IMR-90 (cell line): ENCODE measurements around the gene MRC2. TPM values are rescaled to one million over a fixed set of nuclear protein-coding genes. Genes with fewer than 3 reads are reported as not detected.

ENCODE experiments used
- ATAC-seq: fragments of 200-7000 bp; cut with Tn5 transposase; 2 replicates; pipeline ENCODE4 v1.9.1; 2020; ENCODE audit warnings: low read depth, mild to moderate bottlenecking, moderate library complexity
- BruUV-seq: library from RNA; stranded (reverse); fragments of 400-500 nt; replicated peaks from 2 replicates; lab custom pipeline; 2021; lab: Mats Ljungman, UMichigan
- CTCF ChIA-PET: fragments of 300-600 bp; formaldehyde crosslinking; extraction: SDS; loops from one replicate; lab custom pipeline; 2021; ENCODE audit warnings: antibody characterized with exemption; lab: Yijun Ruan, JAX
- POLR2A ChIA-PET: fragments of 300-600 bp; sonication (Branson Sonifier 250); formaldehyde crosslinking; loops from one replicate; lab custom pipeline; 2022; ENCODE audit warnings: antibody characterized with exemption; ENCODE audit not compliant: unreplicated experiment; lab: Charles Lee
- DNase-seq: peaks from one replicate; pipeline ENCODE4 v3.0.0; 2013
- H2AFZ ChIP-seq: replicated peaks from 2 replicates; pipeline ENCODE3; 2013; ENCODE audit warnings: low read length, mild to moderate bottlenecking; ENCODE audit not compliant: poor library complexity
- H2AK5ac ChIP-seq: 2 replicates; pipeline ENCODE4 v1.6.1; 2013; ENCODE audit warnings: low read depth, low read length, inconsistent platforms
- H2AK9ac ChIP-seq: replicated peaks from 2 replicates; pipeline ENCODE3; 2013; ENCODE audit warnings: mild to moderate bottlenecking, low read depth, low read length, moderate library complexity; ENCODE audit not compliant: poor library complexity
- H2BK120ac ChIP-seq: 2 replicates; pipeline ENCODE4 v1.6.1; 2013; ENCODE audit warnings: low read depth, low read length, inconsistent platforms
- H2BK15ac ChIP-seq: 3 replicates; pipeline ENCODE4 v1.6.1; 2013; ENCODE audit warnings: low read depth, low read length, inconsistent platforms
- H2BK20ac ChIP-seq: 2 replicates; pipeline ENCODE4 v1.6.1; 2013; ENCODE audit warnings: low read depth, mild to moderate bottlenecking, inconsistent platforms, low read length, moderate library complexity
- H2BK5ac ChIP-seq: 2 replicates; pipeline ENCODE4 v1.6.1; 2013; ENCODE audit warnings: mild to moderate bottlenecking, low read depth, low read length, inconsistent platforms; ENCODE audit not compliant: poor library complexity, severe bottlenecking
- H3K14ac ChIP-seq: replicated peaks from 2 replicates; pipeline ENCODE4 v1.6.1; 2013; ENCODE audit warnings: low read depth, low read length, inconsistent platforms
- H3K18ac ChIP-seq: 2 replicates; pipeline ENCODE4 v1.6.1; 2013; ENCODE audit warnings: low read depth, low read length, control low read depth
- H3K23ac ChIP-seq: 2 replicates; pipeline ENCODE4 v1.6.1; 2013; ENCODE audit warnings: low read depth, low read length, inconsistent platforms
- H3K27ac ChIP-seq: 2 replicates; pipeline ENCODE4 v1.5.1; 2013; ENCODE audit warnings: mild to moderate bottlenecking, control low read depth, low read length; ENCODE audit not compliant: insufficient read depth
- H3K27me3 ChIP-seq: 2 replicates; pipeline ENCODE4 v1.6.1; 2013; ENCODE audit warnings: low read length; ENCODE audit not compliant: control insufficient read depth, insufficient read depth
- H3K36me3 ChIP-seq: 2 replicates; pipeline ENCODE4 v1.6.1; 2013; ENCODE audit warnings: low read length, mixed read lengths; ENCODE audit not compliant: control insufficient read depth, insufficient read depth
- H3K4ac ChIP-seq: 2 replicates; pipeline ENCODE4 v1.6.1; 2013; ENCODE audit warnings: low read depth, low read length, inconsistent platforms
- H3K4me1 ChIP-seq: 2 replicates; pipeline ENCODE4 v1.6.1; 2013; ENCODE audit warnings: low read length, mixed read lengths; ENCODE audit not compliant: control insufficient read depth, insufficient read depth
- H3K4me2 ChIP-seq: 2 replicates; pipeline ENCODE4 v1.6.1; 2013; ENCODE audit warnings: low read depth, mild to moderate bottlenecking, control low read depth, low read length, moderate library complexity
- H3K4me3 ChIP-seq: 2 replicates; pipeline ENCODE4 v1.5.1; 2013; ENCODE audit warnings: low read depth, mild to moderate bottlenecking, control low read depth, low read length, moderate library complexity; ENCODE audit not compliant: insufficient read depth
- H3K56ac ChIP-seq: 2 replicates; pipeline ENCODE4 v1.6.1; 2013; ENCODE audit warnings: low read length, inconsistent platforms; ENCODE audit not compliant: insufficient read depth; ENCODE audit errors: extremely low read depth
- H3K79me1 ChIP-seq, 2 experiments: 2 replicates each; pipeline ENCODE4 v1.6.1; 2013; ENCODE audit warnings: low read length in 2 of 2, inconsistent platforms in 1 of 2, low read depth in 1 of 2
- H3K9ac ChIP-seq: 2 replicates; pipeline ENCODE4 v1.6.1; 2013; ENCODE audit warnings: low read depth, low read length, control low read depth
- H3K9me1 ChIP-seq: 2 replicates; pipeline ENCODE4 v1.6.1; 2013; ENCODE audit warnings: low read length, inconsistent platforms; ENCODE audit not compliant: insufficient read depth
- H3K9me3 ChIP-seq: 2 replicates; pipeline ENCODE4 v1.6.1; 2013; ENCODE audit warnings: low read length; ENCODE audit not compliant: control insufficient read depth, insufficient read depth
- H4K20me1 ChIP-seq: 2 replicates; pipeline ENCODE4 v1.6.1; 2013; ENCODE audit warnings: low read length, inconsistent platforms; ENCODE audit not compliant: insufficient read depth
- H4K5ac ChIP-seq: 2 replicates; pipeline ENCODE4 v1.6.1; 2013; ENCODE audit warnings: mild to moderate bottlenecking, low read depth, low read length, control low read depth
- H4K8ac ChIP-seq, 2 experiments: 2 replicates each; pipeline ENCODE4 v1.6.1; 2013; ENCODE audit warnings: low read depth in 2 of 2, low read length in 2 of 2, control low read depth in 1 of 2, inconsistent platforms in 1 of 2
- H4K91ac ChIP-seq: 2 replicates; pipeline ENCODE4 v1.6.1; 2013; ENCODE audit warnings: low read depth, low read length, inconsistent platforms; ENCODE audit not compliant: insufficient read depth
- CTCF ChIP-seq: conservative IDR thresholded peaks from 2 replicates; pipeline ENCODE4 v1.5.1; 2012; ENCODE audit warnings: mild to moderate bottlenecking, low read depth, low read length, improper control_type of control experiment
- WGBS, 2 experiments: methylation state at CpG; one replicate each; pipeline versions ENCODE4 v1.1.5 to v1.1.7; 2013; ENCODE audit warnings: missing lambda C conversion rate in 2 of 2; ENCODE audit not compliant: insufficient read length in 1 of 2; ENCODE audit errors: extremely low coverage in 2 of 2; 5-methylcytosine and 5-hydroxymethylcytosine counted together
- dilution Hi-C: fragments of 300-500 bp; cut with HindIII; formaldehyde crosslinking; loops from one replicate; pipeline ENCODE4 v1.14.3; 2018; ENCODE audit warnings: low sequenced_read_pairs; ENCODE audit not compliant: unreplicated experiment
- in situ Hi-C: fragments of 300-500 bp; cut with MboI; formaldehyde crosslinking; loops from 3 replicates; pipeline ENCODE4 v1.14.3; 2019; ENCODE audit warnings: low sequenced_read_pairs, inconsistent platforms, mixed read lengths
- intact Hi-C: fragments of 100-400 bp; cut with micrococcal nuclease; formaldehyde crosslinking; loops from 2 replicates; pipeline ENCODE4 v1.10.0; 2022
- polyA plus RNA-seq, 3 experiments: library from polyadenylated mRNA; depleted of rRNA; stranded (reverse); fragments of >200 nt; gene quantifications; 2 replicates each; pipeline ENCODE4 v1.2.3, GENCODE V29; 2012; ENCODE audit warnings: low replicate concordance in 1 of 3
- total RNA-seq: library from RNA; depleted of rRNA; stranded (reverse); fragments of >200 nt; gene quantifications from 2 replicates; pipeline ENCODE4 v1.2.3, GENCODE V29; 2012
- TF ChIP-seq, protein P1 (sequence below): fragments of 150-350 bp; IDR thresholded peaks from 2 replicates; pipeline ENCODE4 v1.6.1; 2016; ENCODE audit warnings: low read depth, mild to moderate bottlenecking, low read length, moderate library complexity, borderline replicate concordance
- TF ChIP-seq, protein P2 (sequence below): fragments of 150-350 bp; IDR thresholded peaks from 2 replicates; pipeline ENCODE4 v1.6.1; 2017; ENCODE audit warnings: mild to moderate bottlenecking, antibody characterized with exemption, low read length, low read depth

The MRC2 gene
- total and polyA plus RNA-seq, 2 of the 4 experiments (the other 2 are of a cell fraction): 39.3 to 137 TPM

DNA sequence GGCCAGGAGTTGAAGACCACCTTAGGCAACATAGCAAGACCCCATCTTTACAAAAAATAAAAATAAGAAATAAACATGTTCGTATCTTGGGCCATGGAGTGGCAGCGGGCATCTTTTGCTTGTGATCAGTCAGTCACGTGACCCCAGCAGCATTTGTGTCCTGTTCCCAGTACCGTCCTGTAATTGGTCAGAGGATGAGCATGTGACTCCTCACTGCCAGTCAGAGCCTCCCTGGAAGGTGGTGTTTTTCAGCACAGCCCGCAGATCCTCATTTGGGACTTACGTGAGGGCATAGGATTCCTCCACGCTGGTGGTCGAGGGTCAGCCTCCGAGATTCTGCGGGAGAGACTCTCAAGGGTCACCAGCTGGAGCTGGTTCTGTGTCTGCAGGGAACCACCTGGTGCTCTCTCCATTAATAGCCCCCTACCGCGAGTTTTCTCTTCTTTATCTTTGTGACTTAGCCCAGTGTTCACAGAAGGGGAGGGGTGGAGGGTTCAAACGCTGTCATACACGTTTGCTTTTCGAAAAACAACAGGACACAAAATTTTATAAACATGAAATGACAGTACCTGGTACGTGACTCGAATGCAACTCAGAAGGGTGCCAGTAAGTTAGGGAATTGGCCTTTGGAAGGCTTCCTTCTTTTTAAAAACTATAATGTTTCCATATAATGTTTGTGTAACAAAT is 17.2 kb downstream of the MRC2 start:
- H3K36me3 ChIP-seq: peaks cover 12% of the 10 kb centered on the region
- POLR2A ChIA-PET: no interaction called here
- H3K4me3 ChIP-seq: no peak overlapping the region
- no peak overlapping the region for H3K18ac ChIP-seq
- H3K4me2 ChIP-seq: no peak overlapping the region
- BruUV-seq: no TSS peak
- H4K8ac ChIP-seq: no peak overlapping the region; a peak in 1 of 4 replicates
- H2AK9ac ChIP-seq: no peak overlapping the region
- H2AFZ ChIP-seq: peak overlapping the region; percentile 0
- no peak overlapping the region for H2BK120ac ChIP-seq
- H3K23ac ChIP-seq: no peak overlapping the region
- no peak overlapping the region; the same call in 1 of the 2 replicates for H2AK5ac ChIP-seq
- H2BK15ac ChIP-seq: no peak overlapping the region
- H3K56ac ChIP-seq: no peak overlapping the region
- no peak overlapping the region for H2BK20ac ChIP-seq
- CTCF ChIA-PET: no interaction called here
- no peak overlapping the region for H3K4ac ChIP-seq
- 25% methylated on average over 4 of the region's 17 CpGs; no CpG with 5 or more reads in 1 of the 2 experiments for WGBS, 2 experiments
- dilution Hi-C loops (no loop called here), intact Hi-C loops (no loop called here), in situ Hi-C loops (no loop called here)
- no peaks in the 10 kb centered on the region for H3K27me3 ChIP-seq
- H4K20me1 ChIP-seq: peaks cover 51% of the 10 kb centered on the region
- DNase-seq: no peak
- TF ChIP-seq, protein P1, sequence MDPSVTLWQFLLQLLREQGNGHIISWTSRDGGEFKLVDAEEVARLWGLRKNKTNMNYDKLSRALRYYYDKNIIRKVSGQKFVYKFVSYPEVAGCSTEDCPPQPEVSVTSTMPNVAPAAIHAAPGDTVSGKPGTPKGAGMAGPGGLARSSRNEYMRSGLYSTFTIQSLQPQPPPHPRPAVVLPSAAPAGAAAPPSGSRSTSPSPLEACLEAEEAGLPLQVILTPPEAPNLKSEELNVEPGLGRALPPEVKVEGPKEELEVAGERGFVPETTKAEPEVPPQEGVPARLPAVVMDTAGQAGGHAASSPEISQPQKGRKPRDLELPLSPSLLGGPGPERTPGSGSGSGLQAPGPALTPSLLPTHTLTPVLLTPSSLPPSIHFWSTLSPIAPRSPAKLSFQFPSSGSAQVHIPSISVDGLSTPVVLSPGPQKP: no peak
- TF ChIP-seq, protein P2, sequence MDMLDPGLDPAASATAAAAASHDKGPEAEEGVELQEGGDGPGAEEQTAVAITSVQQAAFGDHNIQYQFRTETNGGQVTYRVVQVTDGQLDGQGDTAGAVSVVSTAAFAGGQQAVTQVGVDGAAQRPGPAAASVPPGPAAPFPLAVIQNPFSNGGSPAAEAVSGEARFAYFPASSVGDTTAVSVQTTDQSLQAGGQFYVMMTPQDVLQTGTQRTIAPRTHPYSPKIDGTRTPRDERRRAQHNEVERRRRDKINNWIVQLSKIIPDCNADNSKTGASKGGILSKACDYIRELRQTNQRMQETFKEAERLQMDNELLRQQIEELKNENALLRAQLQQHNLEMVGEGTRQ: peak; percentile 70
- no peak for TF ChIP-seq CTCF
- H3K14ac ChIP-seq: no peak overlapping the region
- peaks cover 23% of the 10 kb centered on the region for H3K4me1 ChIP-seq
- H4K5ac ChIP-seq: peak overlapping the region; percentile 25; the same call in 1 of the 2 replicates
- no peak overlapping the region for H2BK5ac ChIP-seq
- peaks cover 26% of the 10 kb centered on the region for H3K9me1 ChIP-seq
- H3K9ac ChIP-seq: no peak overlapping the region
- H3K79me1 ChIP-seq: peaks cover 23 to 76% of the 10 kb centered on the region in 2 experiments
- no peak overlapping the region for H4K91ac ChIP-seq
- H3K9me3 ChIP-seq: no peaks in the 10 kb centered on the region
- H3K27ac ChIP-seq: no peak overlapping the region
- no peak for ATAC-seq
